ENCODE results near the gene CHRFAM7A. TPM values are rescaled to one million over a fixed set of nuclear protein-coding genes. Genes with fewer than 3 reads are reported as not detected.
"Not testable (repeated sequence)": the region's sequence is repeated elsewhere in the genome, so short reads cannot be mapped to it uniquely, and the experiment has no call there.

Gene CHRFAM7A
- total RNA-seq, 4 donors from 2014 or later = 0.15 to 1.4 (median 0.27) TPM

GRCh38 chr15:30374862-30375261 is 18.5 kb downstream of the CHRFAM7A start:
- H3K9me3 ChIP-seq, H3K27ac ChIP-seq, ATAC-seq, H3K4me3 ChIP-seq, H3K36me3 ChIP-seq, H3K4me1 ChIP-seq, H3K27me3 ChIP-seq: not testable (repeated sequence)
- whole genome bisulfite sequencing, 2 donors (ENCODE audit: low coverage in 1 of 2) = no CpG with 5 or more reads among the region's 10 CpGs

GRCh38 chr15:30368271-30368670 is 25.1 kb downstream of the CHRFAM7A start:
- no CpG with 5 or more reads among the region's 3 CpGs for WGBS, 2 donors (ENCODE audit: low coverage in 1 of 2)
- H3K9me3 ChIP-seq, H3K4me1 ChIP-seq, H3K4me3 ChIP-seq, ATAC-seq, H3K27ac ChIP-seq, H3K36me3 ChIP-seq, H3K27me3 ChIP-seq: not testable (repeated sequence)

GRCh38 chr15:30367246-30367645 is 26.1 kb downstream of the CHRFAM7A start:
- WGBS, 2 donors (ENCODE audit: low coverage in 1 of 2) = 86 to 93% methylated on average over 6 to 9 of the region's 17 CpGs
- H3K27me3 ChIP-seq, H3K4me1 ChIP-seq, H3K27ac ChIP-seq, H3K4me3 ChIP-seq, H3K36me3 ChIP-seq, H3K9me3 ChIP-seq, ATAC-seq: not testable (repeated sequence)

GRCh38 chr15:30361404-30361803 is 31.9 kb downstream of the CHRFAM7A start:
- not testable (repeated sequence) for H3K9me3 ChIP-seq, ATAC-seq, H3K27me3 ChIP-seq, H3K4me3 ChIP-seq, H3K27ac ChIP-seq, H3K4me1 ChIP-seq, H3K36me3 ChIP-seq
- WGBS, 2 donors (ENCODE audit: low coverage in 1 of 2) = no CpG with 5 or more reads among the region's 5 CpGs

- no CpG with 5 or more reads among the region's 2 CpGs for WGBS, 2 donors (ENCODE audit: low coverage in 1 of 2)
These were observed 32.4 kb downstream of the CHRFAM7A start for GRCh38 chr15:30360990-30361389.

GRCh38 chr15:30355043-30355442 is 38.3 kb downstream of the CHRFAM7A start:
- ATAC-seq, H3K27ac ChIP-seq, H3K36me3 ChIP-seq, H3K27me3 ChIP-seq, H3K9me3 ChIP-seq, H3K4me3 ChIP-seq, H3K4me1 ChIP-seq: not testable (repeated sequence)
- 36 to 54% methylated on average over 2 to 5 of the region's 6 CpGs for WGBS, 2 donors (ENCODE audit: low coverage in 1 of 2)

More at GRCh38 chr15:30360990-30361389, 32.4 kb downstream of the CHRFAM7A start:
- not testable (repeated sequence) for H3K4me3 ChIP-seq, H3K9me3 ChIP-seq, H3K4me1 ChIP-seq, H3K27ac ChIP-seq, H3K36me3 ChIP-seq, H3K27me3 ChIP-seq, ATAC-seq

GRCh38 chr15:30349803-30350202 is 43.5 kb downstream of the CHRFAM7A start:
- not testable (repeated sequence) for H3K27me3 ChIP-seq, H3K4me3 ChIP-seq, H3K9me3 ChIP-seq, ATAC-seq, H3K36me3 ChIP-seq, H3K4me1 ChIP-seq, H3K27ac ChIP-seq
- no CpG with 5 or more reads among the region's 5 CpGs for WGBS, 2 donors (ENCODE audit: low coverage in 1 of 2)

GRCh38 chr15:30336584-30336983 is 56.8 kb downstream of the CHRFAM7A start:
- no CpG with 5 or more reads among the region's 4 CpGs for WGBS, 2 donors (ENCODE audit: low coverage in 1 of 2)
- not testable (repeated sequence) for H3K4me1 ChIP-seq, ATAC-seq, H3K36me3 ChIP-seq, H3K4me3 ChIP-seq, H3K9me3 ChIP-seq, H3K27ac ChIP-seq, H3K27me3 ChIP-seq

GRCh38 chr15:30334152-30334551 is 59.2 kb downstream of the CHRFAM7A start:
- H3K9me3 ChIP-seq, H3K27ac ChIP-seq, H3K4me3 ChIP-seq, H3K36me3 ChIP-seq, H3K4me1 ChIP-seq, H3K27me3 ChIP-seq, ATAC-seq: not testable (repeated sequence)
- no CpG with 5 or more reads among the region's 5 CpGs for WGBS, 2 donors (ENCODE audit: low coverage in 1 of 2)

- H3K36me3 ChIP-seq, H3K4me3 ChIP-seq, H3K27me3 ChIP-seq, H3K27ac ChIP-seq, H3K4me1 ChIP-seq, H3K9me3 ChIP-seq: not testable (repeated sequence)
- ATAC-seq = peak; percentile 41
- WGBS, 2 donors (ENCODE audit: low coverage in 1 of 2) = 54 to 62% methylated on average over 8 to 11 of the region's 13 CpGs
These were observed 67.2 kb downstream of the CHRFAM7A start for GRCh38 chr15:30326145-30326544.

GRCh38 chr15:30321063-30321462 is 72.3 kb downstream of the CHRFAM7A start:
- not testable (repeated sequence) for H3K27me3 ChIP-seq, H3K4me3 ChIP-seq, H3K27ac ChIP-seq, H3K9me3 ChIP-seq, H3K36me3 ChIP-seq, ATAC-seq, H3K4me1 ChIP-seq
- WGBS, 2 donors (ENCODE audit: low coverage in 1 of 2) = no CpG with 5 or more reads among the region's 5 CpGs

GRCh38 chr15:30315704-30316103 is 77.6 kb downstream of the CHRFAM7A start:
- no CpG with 5 or more reads among the region's 3 CpGs for WGBS, 2 donors (ENCODE audit: low coverage in 1 of 2)
- not testable (repeated sequence) for H3K27me3 ChIP-seq, H3K4me3 ChIP-seq, H3K36me3 ChIP-seq, ATAC-seq, H3K4me1 ChIP-seq, H3K27ac ChIP-seq, H3K9me3 ChIP-seq

GRCh38 chr15:30310575-30310974 is 82.8 kb downstream of the CHRFAM7A start:
- ATAC-seq, H3K9me3 ChIP-seq, H3K36me3 ChIP-seq, H3K4me3 ChIP-seq, H3K27ac ChIP-seq, H3K4me1 ChIP-seq, H3K27me3 ChIP-seq: not testable (repeated sequence)
